ENCODE results near the gene SNAI3. TPM values are rescaled to one million over a fixed set of nuclear protein-coding genes. Genes with fewer than 3 reads are reported as not detected.

Gene SNAI3
- total RNA-seq, 1 experiment from 2014 or later: 9.1 TPM

DNA sequence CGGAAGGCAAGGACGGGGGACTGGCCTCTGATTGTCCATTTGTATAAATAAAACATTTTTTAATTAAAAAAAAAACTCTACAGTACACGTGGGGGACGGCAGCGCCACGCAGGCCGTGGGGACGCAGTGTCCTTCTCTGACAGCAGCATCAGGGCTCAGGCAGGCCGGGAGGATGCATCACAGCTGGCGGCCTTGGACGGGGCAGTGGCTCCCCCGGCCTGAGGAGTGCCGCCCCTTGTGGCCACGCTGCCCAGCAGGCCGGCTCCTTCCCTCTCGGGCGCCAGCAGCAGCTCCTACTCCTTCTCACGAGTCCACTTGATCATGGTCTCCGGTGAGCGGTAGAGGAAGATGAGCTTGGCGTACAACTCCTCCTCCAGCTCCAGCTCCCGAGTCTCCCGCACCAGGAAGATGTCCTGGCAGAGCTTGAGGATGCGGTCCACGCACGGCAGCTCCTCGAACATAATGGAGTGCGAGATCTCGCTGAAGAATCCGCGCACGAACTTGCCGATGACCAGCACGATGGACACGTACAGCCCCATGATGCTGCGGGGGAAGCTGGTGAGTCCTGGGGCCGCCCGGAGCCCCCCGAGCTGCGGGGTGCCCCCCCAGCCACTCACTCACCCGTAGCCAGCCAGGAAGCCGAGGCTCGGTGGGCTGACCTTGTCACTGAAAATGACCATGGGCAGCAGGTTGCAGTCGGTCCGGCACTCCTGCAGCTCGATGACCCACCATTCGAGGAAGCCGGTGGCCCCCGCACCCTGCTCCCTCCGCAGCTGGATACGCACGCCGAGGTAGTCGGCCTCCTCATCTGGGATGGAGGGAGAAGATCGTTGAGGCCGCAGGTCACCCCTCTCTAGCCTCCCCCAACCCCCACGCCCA is 29.2 kb upstream of the SNAI3 start (continued):
- TF ChIP-seq, protein P1, sequence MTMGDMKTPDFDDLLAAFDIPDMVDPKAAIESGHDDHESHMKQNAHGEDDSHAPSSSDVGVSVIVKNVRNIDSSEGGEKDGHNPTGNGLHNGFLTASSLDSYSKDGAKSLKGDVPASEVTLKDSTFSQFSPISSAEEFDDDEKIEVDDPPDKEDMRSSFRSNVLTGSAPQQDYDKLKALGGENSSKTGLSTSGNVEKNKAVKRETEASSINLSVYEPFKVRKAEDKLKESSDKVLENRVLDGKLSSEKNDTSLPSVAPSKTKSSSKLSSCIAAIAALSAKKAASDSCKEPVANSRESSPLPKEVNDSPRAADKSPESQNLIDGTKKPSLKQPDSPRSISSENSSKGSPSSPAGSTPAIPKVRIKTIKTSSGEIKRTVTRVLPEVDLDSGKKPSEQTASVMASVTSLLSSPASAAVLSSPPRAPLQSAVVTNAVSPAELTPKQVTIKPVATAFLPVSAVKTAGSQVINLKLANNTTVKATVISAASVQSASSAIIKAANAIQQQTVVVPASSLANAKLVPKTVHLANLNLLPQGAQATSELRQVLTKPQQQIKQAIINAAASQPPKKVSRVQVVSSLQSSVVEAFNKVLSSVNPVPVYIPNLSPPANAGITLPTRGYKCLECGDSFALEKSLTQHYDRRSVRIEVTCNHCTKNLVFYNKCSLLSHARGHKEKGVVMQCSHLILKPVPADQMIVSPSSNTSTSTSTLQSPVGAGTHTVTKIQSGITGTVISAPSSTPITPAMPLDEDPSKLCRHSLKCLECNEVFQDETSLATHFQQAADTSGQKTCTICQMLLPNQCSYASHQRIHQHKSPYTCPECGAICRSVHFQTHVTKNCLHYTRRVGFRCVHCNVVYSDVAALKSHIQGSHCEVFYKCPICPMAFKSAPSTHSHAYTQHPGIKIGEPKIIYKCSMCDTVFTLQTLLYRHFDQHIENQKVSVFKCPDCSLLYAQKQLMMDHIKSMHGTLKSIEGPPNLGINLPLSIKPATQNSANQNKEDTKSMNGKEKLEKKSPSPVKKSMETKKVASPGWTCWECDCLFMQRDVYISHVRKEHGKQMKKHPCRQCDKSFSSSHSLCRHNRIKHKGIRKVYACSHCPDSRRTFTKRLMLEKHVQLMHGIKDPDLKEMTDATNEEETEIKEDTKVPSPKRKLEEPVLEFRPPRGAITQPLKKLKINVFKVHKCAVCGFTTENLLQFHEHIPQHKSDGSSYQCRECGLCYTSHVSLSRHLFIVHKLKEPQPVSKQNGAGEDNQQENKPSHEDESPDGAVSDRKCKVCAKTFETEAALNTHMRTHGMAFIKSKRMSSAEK (CRISPR knock-in tag; IDR thresholded peaks at IDR 0.05; ENCODE audit: borderline replicate concordance): no peak
- no peak for TF ChIP-seq NR1H2 (CRISPR knock-in tag; IDR thresholded peaks at IDR 0.05)

DNA sequence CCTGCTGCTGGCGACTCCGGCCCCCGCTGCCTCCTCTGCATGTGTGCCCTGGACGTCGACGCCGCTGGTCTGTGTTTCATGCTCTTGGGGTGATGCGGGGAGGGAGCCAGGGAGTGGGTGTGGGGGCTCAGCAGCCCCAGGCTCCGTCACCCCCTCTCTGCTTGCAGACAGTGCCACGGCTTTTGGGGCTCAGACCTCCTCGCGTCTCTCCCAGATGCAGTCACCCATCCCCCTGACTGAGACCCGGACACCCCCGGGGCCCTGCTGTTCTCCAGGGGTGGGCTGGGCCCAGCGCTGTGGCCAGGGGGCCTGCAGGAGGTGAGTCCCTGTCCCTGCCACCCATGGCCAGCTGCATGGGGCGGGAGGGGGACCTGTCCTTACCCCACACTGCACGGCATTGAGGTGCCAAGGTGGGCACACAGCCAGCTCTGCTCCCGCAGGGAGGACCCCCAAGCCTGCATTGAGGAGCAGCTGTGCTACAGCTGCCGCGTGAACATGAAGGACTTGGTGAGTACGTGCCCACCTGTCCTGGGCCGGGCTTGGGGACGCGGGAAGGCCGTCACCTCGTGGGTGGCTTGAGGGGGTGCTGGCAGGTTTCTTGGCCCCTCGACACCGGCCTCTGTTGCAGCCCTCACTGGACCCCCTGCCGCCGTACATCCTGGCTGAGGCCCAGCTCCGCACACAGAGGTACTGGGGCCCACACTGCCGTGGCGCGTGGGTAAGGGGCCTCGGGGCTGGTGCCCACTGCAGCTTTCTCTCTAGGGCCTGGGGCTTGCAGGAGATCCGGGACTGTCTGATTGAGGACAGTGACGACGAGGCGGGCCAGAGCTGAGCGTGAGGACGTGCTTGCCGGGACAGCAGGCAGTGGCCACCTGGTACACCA is 28.4 kb upstream of the SNAI3 start:
- CTCF ChIA-PET: interaction anchor here (5.2 kb wide), 1 partner anchor 23 kb away, joined by 41 read pairs; no protein-coding TSS in a partner anchor
- Mint-ChIP-seq H3K36me3 (peaks cover 8% of the 10 kb centered on the region), H3K4me3 (no peak overlapping the region), H3K4me1 (no peaks in the 10 kb centered on the region), H3K9me3 (no peaks in the 10 kb centered on the region), H3K27me3 (ENCODE audit: low read depth) (no peaks in the 10 kb centered on the region), H3K27ac (no peak overlapping the region)
- POLR2A ChIA-PET: interaction anchor here (0.7 kb wide), 1 partner anchor 745 kb away, joined by 4 read pairs; no protein-coding TSS in a partner anchor
- DNase-seq (ENCODE audit: low spot score) (no peak), ATAC-seq (no peak)
- TF ChIP-seq, protein P2, sequence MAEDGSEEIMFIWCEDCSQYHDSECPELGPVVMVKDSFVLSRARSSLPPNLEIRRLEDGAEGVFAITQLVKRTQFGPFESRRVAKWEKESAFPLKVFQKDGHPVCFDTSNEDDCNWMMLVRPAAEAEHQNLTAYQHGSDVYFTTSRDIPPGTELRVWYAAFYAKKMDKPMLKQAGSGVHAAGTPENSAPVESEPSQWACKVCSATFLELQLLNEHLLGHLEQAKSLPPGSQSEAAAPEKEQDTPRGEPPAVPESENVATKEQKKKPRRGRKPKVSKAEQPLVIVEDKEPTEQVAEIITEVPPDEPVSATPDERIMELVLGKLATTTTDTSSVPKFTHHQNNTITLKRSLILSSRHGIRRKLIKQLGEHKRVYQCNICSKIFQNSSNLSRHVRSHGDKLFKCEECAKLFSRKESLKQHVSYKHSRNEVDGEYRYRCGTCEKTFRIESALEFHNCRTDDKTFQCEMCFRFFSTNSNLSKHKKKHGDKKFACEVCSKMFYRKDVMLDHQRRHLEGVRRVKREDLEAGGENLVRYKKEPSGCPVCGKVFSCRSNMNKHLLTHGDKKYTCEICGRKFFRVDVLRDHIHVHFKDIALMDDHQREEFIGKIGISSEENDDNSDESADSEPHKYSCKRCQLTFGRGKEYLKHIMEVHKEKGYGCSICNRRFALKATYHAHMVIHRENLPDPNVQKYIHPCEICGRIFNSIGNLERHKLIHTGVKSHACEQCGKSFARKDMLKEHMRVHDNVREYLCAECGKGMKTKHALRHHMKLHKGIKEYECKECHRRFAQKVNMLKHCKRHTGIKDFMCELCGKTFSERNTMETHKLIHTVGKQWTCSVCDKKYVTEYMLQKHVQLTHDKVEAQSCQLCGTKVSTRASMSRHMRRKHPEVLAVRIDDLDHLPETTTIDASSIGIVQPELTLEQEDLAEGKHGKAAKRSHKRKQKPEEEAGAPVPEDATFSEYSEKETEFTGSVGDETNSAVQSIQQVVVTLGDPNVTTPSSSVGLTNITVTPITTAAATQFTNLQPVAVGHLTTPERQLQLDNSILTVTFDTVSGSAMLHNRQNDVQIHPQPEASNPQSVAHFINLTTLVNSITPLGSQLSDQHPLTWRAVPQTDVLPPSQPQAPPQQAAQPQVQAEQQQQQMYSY (CRISPR knock-in tag; IDR thresholded peaks at IDR 0.05): no peak
- TF ChIP-seq ZNF138 (CRISPR knock-in tag; conservative IDR thresholded peaks at IDR 0.05): no peak
- no peak for TF ChIP-seq GRHL2 (CRISPR knock-in tag; IDR thresholded peaks at IDR 0.05; ENCODE audit: insufficient replicate concordance, severe bottlenecking)
- no peak for TF ChIP-seq SP1 (CRISPR knock-in tag; conservative IDR thresholded peaks at IDR 0.05)
- no peak for TF ChIP-seq MXD4 (CRISPR knock-in tag; IDR thresholded peaks at IDR 0.05; ENCODE audit: borderline replicate concordance)
- no peak for TF ChIP-seq ZNF423 (CRISPR knock-in tag; IDR thresholded peaks at IDR 0.05)
- TF ChIP-seq, protein P3, sequence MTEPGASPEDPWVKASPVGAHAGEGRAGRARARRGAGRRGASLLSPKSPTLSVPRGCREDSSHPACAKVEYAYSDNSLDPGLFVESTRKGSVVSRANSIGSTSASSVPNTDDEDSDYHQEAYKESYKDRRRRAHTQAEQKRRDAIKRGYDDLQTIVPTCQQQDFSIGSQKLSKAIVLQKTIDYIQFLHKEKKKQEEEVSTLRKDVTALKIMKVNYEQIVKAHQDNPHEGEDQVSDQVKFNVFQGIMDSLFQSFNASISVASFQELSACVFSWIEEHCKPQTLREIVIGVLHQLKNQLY (CRISPR knock-in tag; IDR thresholded peaks at IDR 0.05): no peak
- no peak for TF ChIP-seq ZBTB21 (CRISPR knock-in tag; IDR thresholded peaks at IDR 0.05; ENCODE audit: borderline replicate concordance)
- TF ChIP-seq, protein P4, sequence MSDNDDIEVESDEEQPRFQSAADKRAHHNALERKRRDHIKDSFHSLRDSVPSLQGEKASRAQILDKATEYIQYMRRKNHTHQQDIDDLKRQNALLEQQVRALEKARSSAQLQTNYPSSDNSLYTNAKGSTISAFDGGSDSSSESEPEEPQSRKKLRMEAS (CRISPR knock-in tag; IDR thresholded peaks at IDR 0.05): no peak
- no peak for TF ChIP-seq TCF7 (CRISPR knock-in tag; IDR thresholded peaks at IDR 0.05; ENCODE audit: low read depth)
- TF ChIP-seq, protein P5, sequence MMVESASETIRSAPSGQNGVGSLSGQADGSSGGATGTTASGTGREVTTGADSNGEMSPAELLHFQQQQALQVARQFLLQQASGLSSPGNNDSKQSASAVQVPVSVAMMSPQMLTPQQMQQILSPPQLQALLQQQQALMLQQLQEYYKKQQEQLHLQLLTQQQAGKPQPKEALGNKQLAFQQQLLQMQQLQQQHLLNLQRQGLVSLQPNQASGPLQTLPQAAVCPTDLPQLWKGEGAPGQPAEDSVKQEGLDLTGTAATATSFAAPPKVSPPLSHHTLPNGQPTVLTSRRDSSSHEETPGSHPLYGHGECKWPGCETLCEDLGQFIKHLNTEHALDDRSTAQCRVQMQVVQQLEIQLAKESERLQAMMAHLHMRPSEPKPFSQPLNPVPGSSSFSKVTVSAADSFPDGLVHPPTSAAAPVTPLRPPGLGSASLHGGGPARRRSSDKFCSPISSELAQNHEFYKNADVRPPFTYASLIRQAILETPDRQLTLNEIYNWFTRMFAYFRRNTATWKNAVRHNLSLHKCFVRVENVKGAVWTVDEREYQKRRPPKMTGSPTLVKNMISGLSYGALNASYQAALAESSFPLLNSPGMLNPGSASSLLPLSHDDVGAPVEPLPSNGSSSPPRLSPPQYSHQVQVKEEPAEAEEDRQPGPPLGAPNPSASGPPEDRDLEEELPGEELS (CRISPR knock-in tag; IDR thresholded peaks at IDR 0.05): no peak
- no peak for TF ChIP-seq ETV6 (CRISPR knock-in tag; IDR thresholded peaks at IDR 0.05)
- no peak for TF ChIP-seq NR2C2 (CRISPR knock-in tag; IDR thresholded peaks at IDR 0.05)
- no peak for TF ChIP-seq ZNF396 (CRISPR knock-in tag; IDR thresholded peaks at IDR 0.05; ENCODE audit: borderline replicate concordance)
- TF ChIP-seq ZNF317 (CRISPR knock-in tag; IDR thresholded peaks at IDR 0.05; ENCODE audit: borderline replicate concordance, low read depth): no peak
- TF ChIP-seq, protein P6, sequence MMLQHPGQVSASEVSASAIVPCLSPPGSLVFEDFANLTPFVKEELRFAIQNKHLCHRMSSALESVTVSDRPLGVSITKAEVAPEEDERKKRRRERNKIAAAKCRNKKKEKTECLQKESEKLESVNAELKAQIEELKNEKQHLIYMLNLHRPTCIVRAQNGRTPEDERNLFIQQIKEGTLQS (CRISPR knock-in tag; conservative IDR thresholded peaks at IDR 0.05): no peak
- TF ChIP-seq, protein P7, sequence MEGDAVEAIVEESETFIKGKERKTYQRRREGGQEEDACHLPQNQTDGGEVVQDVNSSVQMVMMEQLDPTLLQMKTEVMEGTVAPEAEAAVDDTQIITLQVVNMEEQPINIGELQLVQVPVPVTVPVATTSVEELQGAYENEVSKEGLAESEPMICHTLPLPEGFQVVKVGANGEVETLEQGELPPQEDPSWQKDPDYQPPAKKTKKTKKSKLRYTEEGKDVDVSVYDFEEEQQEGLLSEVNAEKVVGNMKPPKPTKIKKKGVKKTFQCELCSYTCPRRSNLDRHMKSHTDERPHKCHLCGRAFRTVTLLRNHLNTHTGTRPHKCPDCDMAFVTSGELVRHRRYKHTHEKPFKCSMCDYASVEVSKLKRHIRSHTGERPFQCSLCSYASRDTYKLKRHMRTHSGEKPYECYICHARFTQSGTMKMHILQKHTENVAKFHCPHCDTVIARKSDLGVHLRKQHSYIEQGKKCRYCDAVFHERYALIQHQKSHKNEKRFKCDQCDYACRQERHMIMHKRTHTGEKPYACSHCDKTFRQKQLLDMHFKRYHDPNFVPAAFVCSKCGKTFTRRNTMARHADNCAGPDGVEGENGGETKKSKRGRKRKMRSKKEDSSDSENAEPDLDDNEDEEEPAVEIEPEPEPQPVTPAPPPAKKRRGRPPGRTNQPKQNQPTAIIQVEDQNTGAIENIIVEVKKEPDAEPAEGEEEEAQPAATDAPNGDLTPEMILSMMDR (IDR thresholded peaks at IDR 0.05): no peak
